ENCODE data around the gene PRSS21. TPM values are rescaled to one million over a fixed set of nuclear protein-coding genes. Genes with fewer than 3 reads are reported as not detected.

The PRSS21 gene
- total RNA-seq, 1 experiment from 2014 or later: not detected

- CTCF ChIA-PET: interaction anchor here (0.6 kb wide), 1 partner anchor 376 kb away, joined by 3 read pairs; no protein-coding TSS in a partner anchor
Observed at GRCh38 chr16:2779978-2780898, 36.8 kb upstream of the PRSS21 start.

GRCh38 chr16:2782583-2783351 is 34.3 kb upstream of the PRSS21 start:
- H3K27me3 Mint-ChIP-seq (ENCODE audit: unreplicated experiment): no peaks in the 10 kb centered on the region
- intact Hi-C loops (cut with micrococcal nuclease; ENCODE audit: unreplicated experiment): no loop called here
- H3K9me3 Mint-ChIP-seq (ENCODE audit: low read depth, unreplicated experiment): no peaks in the 10 kb centered on the region
- BruUV-seq (replicated peaks): no TSS peak
- TF ChIP-seq CTCF (IDR thresholded peaks at IDR 0.05; ENCODE audit: unreplicated experiment): no peak
- no peak overlapping the region for H3K27ac Mint-ChIP-seq (ENCODE audit: unreplicated experiment)
- H3K36me3 Mint-ChIP-seq (ENCODE audit: insufficient read depth, unreplicated experiment): peaks cover 38% of the 10 kb centered on the region
- peaks cover 44% of the 10 kb centered on the region for H3K4me1 Mint-ChIP-seq (ENCODE audit: low read depth, unreplicated experiment)
- CTCF ChIA-PET: interaction anchor here (0.7 to 1.4 kb wide), 3 partner anchors 37 to 85 kb away, joined by 3 to 4 read pairs (median 3); no protein-coding TSS in a partner anchor
- H3K4me3 Mint-ChIP-seq (ENCODE audit: low read depth, unreplicated experiment): no peak overlapping the region
- peak; percentile 43 for DNase-seq

More at GRCh38 chr16:2779978-2780898, 36.8 kb upstream of the PRSS21 start:
- intact Hi-C loops (cut with micrococcal nuclease; ENCODE audit: unreplicated experiment): loop anchor here (5.0 kb wide), 2 partner anchors 42 to 57 kb away; no protein-coding TSS in a partner anchor
- no peaks in the 10 kb centered on the region for H3K27me3 Mint-ChIP-seq (ENCODE audit: unreplicated experiment)
- H3K36me3 Mint-ChIP-seq (ENCODE audit: insufficient read depth, unreplicated experiment): peaks cover 53% of the 10 kb centered on the region
- H3K4me1 Mint-ChIP-seq (ENCODE audit: low read depth, unreplicated experiment): peaks cover 27% of the 10 kb centered on the region
- no peak for DNase-seq
- no peak for TF ChIP-seq CTCF (IDR thresholded peaks at IDR 0.05; ENCODE audit: unreplicated experiment)
- no peak overlapping the region for H3K4me3 Mint-ChIP-seq (ENCODE audit: low read depth, unreplicated experiment)
- H3K9me3 Mint-ChIP-seq (ENCODE audit: low read depth, unreplicated experiment): no peaks in the 10 kb centered on the region
- no peak overlapping the region for H3K27ac Mint-ChIP-seq (ENCODE audit: unreplicated experiment)
- BruUV-seq (replicated peaks): no TSS peak

- Mint-ChIP-seq H3K9me3 (ENCODE audit: low read depth, unreplicated experiment) (no peaks in the 10 kb centered on the region), H3K4me1 (ENCODE audit: low read depth, unreplicated experiment) (peaks cover 37% of the 10 kb centered on the region), H3K4me3 (ENCODE audit: low read depth, unreplicated experiment) (peak overlapping the region; percentile 71), H3K27me3 (ENCODE audit: unreplicated experiment) (no peaks in the 10 kb centered on the region), H3K36me3 (ENCODE audit: insufficient read depth, unreplicated experiment) (peaks cover 29% of the 10 kb centered on the region), H3K27ac (ENCODE audit: unreplicated experiment) (no peak overlapping the region)
- TSS peak; percentile 52 for BruUV-seq (replicated peaks)
- TF ChIP-seq CTCF (IDR thresholded peaks at IDR 0.05; ENCODE audit: unreplicated experiment): no peak
- CTCF ChIA-PET: interaction anchor here (0.7 to 1.4 kb wide), 4 partner anchors 8 to 84 kb away, joined by 3 to 4 read pairs (median 3); no protein-coding TSS in a partner anchor
- intact Hi-C loops (cut with micrococcal nuclease; ENCODE audit: unreplicated experiment): no loop called here
- DNase-seq: no peak
Observed at GRCh38 chr16:2783581-2784357, 33.3 kb upstream of the PRSS21 start.

Data from Calu3 (cell line).